HG03378 (cell line): ENCODE data around the gene CD47.

Experiments used
- ATAC-seq: cut with Tn5 transposase; IDR thresholded peaks from one replicate; pipeline ENCODE4 v1.9.1; 2021; ENCODE audit warnings: mild to moderate bottlenecking, moderate library complexity; ENCODE audit not compliant: unreplicated experiment

Gene CD47

DNA sequence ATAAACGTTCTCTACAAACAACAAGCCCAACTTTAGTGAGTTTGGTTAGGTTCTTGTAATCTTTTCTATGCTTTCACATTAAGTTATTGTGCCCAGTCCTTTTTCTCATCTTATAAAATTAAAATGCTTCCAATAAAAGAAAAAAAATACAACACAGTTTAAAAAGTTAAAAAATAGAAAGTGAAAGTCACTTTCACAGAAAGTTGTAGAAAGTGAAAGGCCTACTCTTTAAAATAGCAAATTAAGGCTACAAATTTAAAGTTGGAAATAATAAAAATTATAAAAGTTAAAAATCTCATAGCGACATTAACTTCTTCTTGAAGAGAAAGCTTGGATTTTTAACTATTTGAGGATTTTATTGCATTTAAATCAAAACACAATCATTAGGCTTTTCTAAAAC lies 35.9 kb downstream of the CD47 start:
- ATAC-seq, result no peak

DNA sequence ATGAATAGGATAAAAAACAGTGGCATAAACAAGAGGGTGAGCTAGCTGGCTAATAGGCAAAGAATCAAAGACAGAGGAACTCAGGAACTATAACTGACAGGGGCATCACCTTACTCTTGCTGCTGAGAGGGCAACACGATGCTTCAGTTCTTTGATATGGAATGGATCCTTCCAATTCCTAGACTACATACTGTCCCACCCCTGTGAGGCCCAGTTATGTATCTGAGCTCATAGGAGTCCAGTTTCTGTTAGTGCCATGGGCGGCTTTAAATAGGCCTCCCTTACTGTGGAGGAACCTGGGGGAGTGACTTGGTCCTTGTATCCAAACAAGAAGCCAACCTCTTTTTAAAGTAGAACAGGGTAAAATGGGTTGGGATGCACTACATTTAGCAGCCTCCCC lies 37.3 kb downstream of the CD47 start:
- no peak for ATAC-seq

DNA sequence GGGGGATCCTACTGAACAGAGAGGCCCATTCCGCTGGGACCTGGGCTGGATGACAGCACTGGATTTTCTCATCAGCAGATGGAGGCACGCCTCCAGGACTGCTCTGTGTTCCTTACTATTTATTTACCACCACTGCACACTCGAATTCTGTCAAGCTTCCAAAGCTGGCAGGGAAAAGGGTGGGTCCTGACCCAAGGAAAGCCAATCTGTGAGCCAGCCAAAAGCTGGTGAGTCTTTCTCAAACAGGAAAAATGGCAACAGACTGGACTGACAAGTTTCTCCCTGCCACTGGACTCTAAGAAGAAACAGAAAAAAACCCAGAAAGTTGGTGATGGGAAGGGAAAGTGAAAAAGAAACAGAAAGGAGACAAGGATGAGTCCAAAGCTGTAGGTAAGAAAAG lies 37.8 kb downstream of the CD47 start:
- ATAC-seq, result no peak

- ATAC-seq, result no peak
Measured at GRCh38 chr3:108051005-108051404, 39.8 kb downstream of the CD47 start.

- ATAC-seq, result no peak
Measured at GRCh38 chr3:108047987-108048386, 42.8 kb downstream of the CD47 start.

DNA sequence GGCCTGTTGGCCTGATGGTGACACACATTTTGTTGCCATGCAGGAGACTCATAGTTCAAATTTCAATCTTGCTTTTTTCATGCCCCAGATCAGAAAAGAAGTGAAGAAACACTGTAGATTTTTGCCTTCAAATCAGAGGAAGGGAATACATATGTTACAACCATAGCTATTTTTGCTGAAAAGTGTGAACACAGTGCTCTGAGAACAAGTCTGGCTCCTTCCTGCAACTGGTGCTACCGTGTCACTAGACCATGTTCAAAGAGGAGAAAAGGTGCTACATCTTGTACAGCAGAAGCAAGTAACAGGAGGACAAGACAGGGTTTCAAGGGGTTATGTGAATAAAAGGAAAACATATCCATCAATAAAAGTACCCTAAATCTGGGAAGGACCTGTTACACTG lies 44.6 kb downstream of the CD47 start:
- no peak for ATAC-seq

GRCh38 chr3:108044699-108045098 lies 46.1 kb downstream of the CD47 start:
- no peak for ATAC-seq

DNA sequence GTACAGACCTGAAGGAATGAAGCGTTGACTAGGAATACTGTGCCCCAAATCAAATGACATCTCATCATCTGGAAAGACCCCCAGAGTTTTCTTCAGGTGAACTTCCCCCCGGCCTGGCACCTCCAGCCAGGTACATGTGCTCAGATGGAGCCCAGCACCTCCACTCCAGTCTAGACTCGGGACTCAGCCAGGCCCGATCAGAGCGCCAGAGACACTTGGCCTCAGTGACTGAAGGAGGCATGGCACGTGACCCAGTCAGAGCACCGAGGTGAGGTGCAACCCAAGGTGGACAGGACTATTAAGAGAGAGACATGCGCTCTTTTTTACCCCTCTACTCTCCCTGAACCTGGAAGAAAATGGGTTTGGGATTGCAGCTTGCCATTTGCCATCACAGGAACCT lies 48.5 kb downstream of the CD47 start:
- no peak for ATAC-seq

- ATAC-seq, result no peak
Measured at GRCh38 chr3:108041253-108041652, 49.6 kb downstream of the CD47 start.

- no peak for ATAC-seq
Measured at GRCh38 chr3:108037770-108038169, 53.1 kb downstream of the CD47 start.

GRCh38 chr3:108036984-108037741 lies 53.7 kb downstream of the CD47 start:
- no peak for ATAC-seq

DNA sequence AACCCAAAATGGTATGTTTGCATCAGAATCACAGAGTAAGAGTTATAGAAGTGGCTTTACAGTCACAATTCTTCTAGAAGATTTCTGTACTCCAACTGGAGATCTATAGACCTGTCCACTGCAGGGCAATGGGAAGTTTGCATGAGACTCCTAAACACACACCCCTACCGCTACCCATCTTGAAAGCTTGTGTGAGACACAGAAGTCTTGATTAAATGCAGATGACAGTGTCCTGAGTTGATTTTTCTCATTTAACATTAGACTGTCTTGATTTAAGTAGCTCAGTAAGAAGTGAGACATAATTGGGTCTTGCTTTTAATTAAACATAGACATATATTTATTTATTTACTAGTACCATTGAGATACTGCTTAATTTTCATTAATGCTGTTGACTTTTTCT lies 54.4 kb downstream of the CD47 start:
- ATAC-seq, result no peak

DNA sequence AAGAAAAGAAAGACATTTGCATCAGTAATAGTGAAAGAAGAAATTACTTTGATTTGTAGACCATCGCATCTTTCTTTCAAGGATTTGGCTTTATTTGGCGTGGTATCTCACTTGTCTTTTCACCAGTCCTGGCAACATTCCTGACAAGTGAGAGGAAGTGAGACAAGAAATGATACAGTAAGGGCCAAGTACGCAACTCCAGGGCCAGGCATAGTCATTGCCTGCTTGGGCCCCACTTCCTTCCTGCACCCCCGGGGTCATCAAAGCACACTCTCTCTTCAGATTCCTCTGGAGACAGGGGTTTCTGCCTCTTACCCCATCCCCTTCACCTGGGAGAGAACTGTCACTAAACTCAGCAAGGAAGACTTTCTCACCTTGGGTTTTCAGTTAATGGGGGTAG lies 55.1 kb downstream of the CD47 start:
- ATAC-seq, result no peak

DNA sequence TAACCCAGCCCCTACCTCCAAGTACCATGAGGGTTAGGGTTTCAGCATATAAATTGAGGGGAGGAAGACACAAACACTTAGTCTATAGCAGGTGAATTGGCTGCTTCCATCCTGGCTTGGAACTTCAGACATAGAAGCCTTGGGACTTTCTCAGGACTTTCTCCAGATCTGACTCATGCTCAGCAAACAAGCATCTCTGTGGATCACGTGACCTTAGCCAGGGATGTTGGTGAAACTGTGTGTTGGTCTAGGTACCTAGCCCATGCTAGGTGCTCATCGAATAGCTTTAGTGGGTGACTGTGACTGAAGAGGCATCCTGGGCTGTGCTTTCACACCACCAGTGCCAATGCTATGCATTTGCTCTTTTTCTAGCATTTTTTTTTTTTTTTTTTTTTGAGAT lies 58.9 kb downstream of the CD47 start:
- ATAC-seq, result no peak

DNA sequence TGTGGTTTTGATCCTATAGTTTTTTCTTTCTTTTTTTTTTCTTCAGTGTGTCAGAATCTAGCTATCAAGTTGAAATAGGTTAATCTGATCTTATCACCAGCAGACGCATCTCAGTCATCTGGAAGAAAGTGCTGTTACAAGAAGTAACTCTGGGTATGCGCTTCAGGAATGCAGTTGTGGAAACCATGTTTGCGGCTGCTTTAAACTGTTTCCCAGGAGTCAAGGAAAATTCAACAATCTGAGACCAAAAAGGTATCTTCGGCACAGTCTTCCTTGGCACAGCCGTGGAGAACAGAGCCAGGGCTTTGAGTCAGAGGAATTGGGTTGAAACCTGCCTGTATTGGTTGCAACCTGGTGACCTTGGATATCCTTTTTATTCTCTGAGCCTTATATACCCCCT lies 59.9 kb downstream of the CD47 start:
- no peak for ATAC-seq

DNA sequence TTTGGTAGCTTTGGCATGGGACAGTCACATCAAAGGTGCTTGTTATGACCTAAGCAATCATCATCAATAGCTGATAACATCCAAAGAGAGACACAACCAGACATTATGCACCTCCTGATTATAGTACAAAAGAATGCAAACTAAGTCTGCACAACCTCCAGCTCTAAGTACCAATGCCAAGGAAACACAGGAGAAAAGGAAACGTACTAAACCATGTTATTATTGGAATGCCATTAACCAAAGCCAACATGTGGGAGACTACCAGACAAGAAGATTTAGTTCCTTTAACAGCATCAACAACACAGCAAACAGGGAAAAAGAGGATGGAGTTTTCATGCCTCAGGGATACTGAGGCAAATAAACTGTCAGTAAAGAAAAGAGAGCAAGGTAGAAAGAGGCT lies 61.4 kb downstream of the CD47 start:
- no peak for ATAC-seq

GRCh38 chr3:108028896-108029295 lies 61.9 kb downstream of the CD47 start:
- no peak for ATAC-seq

DNA sequence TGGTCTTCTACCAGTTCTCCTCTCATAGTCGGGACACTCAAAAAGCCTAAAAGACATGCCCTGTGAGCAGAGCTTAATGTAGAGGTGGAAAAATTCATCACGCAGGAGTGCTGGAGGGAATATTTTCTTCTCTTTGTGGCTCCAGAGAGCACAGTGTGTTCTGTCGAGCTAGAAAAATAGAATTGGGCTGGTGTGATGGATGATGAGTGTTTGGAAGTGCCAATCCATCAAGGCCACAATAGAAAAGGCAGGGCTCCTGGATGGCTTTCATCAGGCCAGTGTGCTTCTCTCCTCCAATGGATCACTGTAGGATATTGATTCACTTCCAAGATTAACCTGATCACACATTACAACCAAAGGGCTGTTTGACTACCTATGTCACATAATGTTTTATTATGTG lies 65.7 kb downstream of the CD47 start:
- no peak for ATAC-seq

DNA sequence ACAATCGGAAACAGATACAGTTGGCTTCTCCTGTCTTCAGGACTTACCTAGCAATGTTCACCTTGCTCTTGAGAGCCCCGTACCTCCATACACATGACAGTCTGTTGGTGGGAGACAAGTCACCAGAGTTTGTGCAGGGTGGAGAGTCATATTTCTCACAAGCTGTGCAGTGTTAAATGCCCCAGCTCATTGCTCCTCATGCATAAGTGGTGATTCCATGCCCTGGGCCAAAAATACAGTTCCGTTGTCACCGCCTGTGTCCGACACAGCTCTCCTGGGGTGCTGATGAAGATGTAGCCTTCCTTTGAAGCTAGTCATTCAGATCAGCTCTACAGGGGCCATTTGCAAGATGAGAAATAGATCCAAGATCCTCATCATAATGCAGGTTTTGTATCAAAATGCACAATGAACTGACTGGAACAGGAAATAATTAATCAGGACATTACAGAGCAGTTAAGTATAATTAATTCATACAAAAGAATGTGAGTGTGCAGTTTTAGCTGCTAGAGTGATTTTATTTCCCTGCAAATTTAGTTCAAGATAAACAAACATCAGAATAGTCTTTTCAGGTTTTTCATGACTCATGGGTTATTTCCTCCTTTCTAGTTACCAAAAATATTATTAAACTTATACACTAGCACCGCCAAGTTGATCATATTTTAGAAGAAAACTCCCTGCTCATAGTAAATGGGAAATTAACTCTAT lies 66.5 kb downstream of the CD47 start:
- no peak for ATAC-seq

DNA sequence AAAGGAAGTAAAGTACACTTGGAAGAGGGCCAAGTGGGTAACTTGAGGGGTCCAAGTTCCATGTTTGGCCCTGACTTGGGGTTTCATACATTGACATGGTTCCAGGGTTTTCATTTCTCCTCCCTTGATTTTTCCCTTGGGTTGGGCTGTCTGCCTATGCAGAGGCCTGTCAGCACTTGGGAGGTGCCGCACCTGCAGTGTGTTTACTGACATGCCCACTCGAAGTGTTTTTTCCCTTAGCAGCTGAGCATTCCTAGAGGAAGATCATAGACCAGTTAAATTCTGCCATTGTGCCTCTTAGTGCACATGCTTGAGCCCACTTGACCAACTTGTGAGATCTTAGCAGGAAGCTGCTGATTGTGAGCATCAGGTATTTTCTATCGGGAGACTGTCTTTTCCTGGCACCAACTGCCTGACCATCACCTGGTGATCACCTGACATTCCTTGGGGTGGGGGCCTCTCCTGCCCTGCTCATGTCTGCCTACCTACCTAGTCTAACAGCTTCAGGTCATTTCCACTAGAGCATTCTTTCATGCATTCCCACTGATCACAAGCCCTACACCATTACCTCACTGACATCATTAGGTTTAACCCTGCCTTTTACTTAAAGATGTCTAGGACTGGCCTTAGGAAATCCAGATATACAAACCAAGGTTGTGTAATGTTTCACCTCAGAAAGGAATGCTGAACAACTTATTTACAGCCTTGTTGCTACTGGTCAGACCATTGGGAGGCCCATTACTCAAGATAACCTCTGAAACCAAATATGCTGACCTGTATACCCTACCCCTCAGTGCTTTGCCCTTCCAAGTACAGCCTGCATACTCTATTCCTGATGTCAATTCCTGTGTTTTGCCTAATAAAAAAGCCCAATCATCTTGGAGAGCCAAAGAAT lies 68.3 kb downstream of the CD47 start:
- no peak for ATAC-seq

- no peak for ATAC-seq
Measured at GRCh38 chr3:108021533-108021932, 69.3 kb downstream of the CD47 start.

DNA sequence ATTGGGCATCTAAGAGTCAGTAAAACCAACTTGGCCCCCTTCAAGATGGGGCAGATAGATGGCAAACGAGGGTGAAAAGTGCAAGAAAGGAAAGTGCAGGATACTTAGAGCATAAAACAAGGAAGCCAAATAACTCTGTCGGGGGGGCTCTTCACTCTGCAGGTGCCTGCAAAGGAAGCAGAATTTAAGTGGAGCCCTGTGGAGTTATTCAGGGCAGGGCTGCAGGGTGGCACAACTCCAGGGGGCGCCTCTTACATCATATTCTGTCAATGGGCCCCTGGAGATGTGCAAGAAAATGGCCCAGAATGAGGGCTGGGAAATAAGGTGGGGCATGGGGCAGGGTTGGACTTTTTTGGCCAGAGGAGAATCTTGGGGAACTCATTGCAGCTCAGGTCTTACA lies 69.7 kb downstream of the CD47 start:
- ATAC-seq, result no peak
